MG63 (cell line): ENCODE measurements around the gene LETM1. TPM values are rescaled to one million over a fixed set of nuclear protein-coding genes. Genes with fewer than 3 reads are reported as not detected.

ENCODE experiments used
- DNase-seq: peaks from one replicate; pipeline ENCODE4 v3.0.0-alpha.2; 2020
- H3K27me3 ChIP-seq: fragments of 250-450 bp; sonication (Bioruptor Pico); 2 replicates; pipeline ENCODE4 v1.5.1; 2020; ENCODE audit warnings: mild to moderate bottlenecking, moderate library complexity
- H3K36me3 ChIP-seq: fragments of 250-450 bp; sonication (Bioruptor Pico); 2 replicates; pipeline ENCODE4 v1.5.1; 2020; ENCODE audit warnings: mild to moderate bottlenecking, moderate library complexity
- H3K4me3 ChIP-seq: fragments of 250-450 bp; sonication (Bioruptor Pico); 2 replicates; pipeline ENCODE4 v1.5.1; 2020; ENCODE audit warnings: mild to moderate bottlenecking, moderate library complexity
- H3K9me3 ChIP-seq: fragments of 250-450 bp; sonication (Bioruptor Pico); 2 replicates; pipeline ENCODE4 v1.5.1; 2020; ENCODE audit warnings: mild to moderate bottlenecking, moderate library complexity
- total RNA-seq: library from RNA; depleted of rRNA; stranded (reverse); fragments of >200 nt; shearing (Covaris generic); gene quantifications from 2 replicates; pipeline ENCODE4 v1.2.3, GENCODE V29; 2014; ENCODE audit warnings: low replicate concordance

Gene LETM1
- total RNA-seq, 1 experiment from 2014 or later = 49.4 TPM

DNA sequence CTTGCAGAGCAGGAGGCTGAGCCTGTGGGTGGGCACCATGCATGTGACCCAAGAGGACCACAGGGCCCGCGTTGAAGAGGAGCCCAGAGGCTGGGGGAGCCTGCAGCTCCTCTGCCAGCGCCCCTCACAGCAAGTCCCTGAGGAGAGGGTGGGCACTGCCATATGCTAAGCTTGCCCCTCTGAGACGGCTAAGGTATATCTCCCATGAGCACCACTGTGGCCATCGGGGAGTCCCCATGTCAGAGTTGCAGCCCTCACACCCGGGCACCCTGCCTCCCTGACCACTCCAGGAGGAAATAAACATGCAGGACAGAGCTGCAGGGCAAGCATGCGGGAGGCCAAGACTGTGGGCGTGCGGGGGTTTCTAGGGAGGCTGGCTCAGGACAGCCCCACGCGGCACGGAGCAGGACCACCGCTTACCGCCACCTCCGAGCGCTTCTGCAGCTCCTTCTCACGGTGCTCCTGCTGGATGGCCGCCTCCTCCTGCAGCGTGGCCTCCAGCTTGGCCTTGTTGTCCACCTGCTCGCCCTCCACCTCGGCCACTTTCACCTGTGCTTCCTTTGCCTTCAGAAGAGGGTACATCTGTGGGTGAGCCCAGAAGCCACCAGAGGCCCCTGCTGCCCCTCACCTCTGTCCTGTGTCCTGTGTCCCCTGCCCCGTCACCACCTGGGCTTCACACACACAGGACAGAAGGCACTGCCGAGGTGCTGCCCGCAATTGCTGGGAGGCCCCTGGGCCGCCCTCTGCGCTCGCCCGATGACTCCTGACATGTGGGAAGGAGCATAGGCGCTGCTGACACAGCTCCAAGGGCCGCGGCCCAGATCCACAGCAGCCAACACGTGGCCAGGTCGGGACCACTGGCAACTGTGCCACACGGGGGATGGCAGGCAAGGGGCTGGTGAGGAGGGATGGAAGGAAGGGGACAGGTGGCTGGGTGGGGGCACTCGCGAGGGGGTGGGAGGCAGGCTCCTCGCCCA lies 33.1 kb downstream of the LETM1 start:
- no peak overlapping the region for H3K4me3 ChIP-seq
- H3K9me3 ChIP-seq = no peaks in the 10 kb centered on the region
- DNase-seq = no peak
- no peaks in the 10 kb centered on the region; the same call in 1 of the 2 replicates for H3K36me3 ChIP-seq
- no peaks in the 10 kb centered on the region for H3K27me3 ChIP-seq

DNA sequence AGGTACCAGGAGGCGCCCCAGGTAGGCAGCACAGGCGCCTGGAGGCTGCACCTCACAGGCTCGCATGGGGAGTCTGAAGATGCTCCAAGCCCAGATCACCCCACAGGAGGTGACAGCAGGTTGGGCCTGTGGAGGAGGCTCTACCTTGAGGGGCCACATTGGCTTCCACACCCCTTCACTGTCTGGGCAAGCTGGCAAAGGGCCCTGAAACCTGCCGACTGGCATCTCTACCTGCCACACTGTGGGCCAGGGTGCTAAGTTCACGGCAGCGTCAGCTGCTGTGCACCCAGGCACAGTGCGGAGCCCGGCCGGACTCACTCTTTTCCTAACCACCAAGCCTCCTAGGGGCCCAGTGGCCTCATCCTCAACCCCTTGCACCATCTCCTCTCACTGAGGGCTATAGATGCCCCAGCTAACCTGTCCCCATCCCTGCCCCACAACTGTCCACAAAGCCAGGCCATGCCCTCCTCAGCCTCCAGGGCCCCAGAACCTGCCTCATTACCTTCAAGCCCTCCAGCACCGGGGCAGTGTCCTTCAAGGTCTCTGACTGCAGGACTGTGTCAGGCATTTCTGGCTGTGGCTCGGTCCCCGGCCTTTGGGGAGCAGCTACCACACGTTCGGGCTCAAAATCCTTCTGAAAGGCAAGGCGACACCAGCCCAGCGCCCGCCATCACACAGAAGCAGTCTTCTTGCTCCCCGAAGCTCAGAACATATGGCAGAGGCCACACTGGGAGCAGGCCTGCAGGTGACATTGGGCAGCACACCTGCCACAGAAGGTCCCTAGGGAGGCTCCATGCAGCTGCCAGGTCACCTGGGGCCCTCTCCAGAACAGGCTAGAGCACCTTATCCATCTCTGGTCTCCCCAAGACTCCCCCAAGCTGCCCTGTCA lies 34.0 kb downstream of the LETM1 start:
- H3K27me3 ChIP-seq = no peaks in the 10 kb centered on the region
- H3K9me3 ChIP-seq = no peaks in the 10 kb centered on the region
- DNase-seq = no peak
- no peak overlapping the region for H3K4me3 ChIP-seq
- no peaks in the 10 kb centered on the region; the same call in 1 of the 2 replicates for H3K36me3 ChIP-seq

DNA sequence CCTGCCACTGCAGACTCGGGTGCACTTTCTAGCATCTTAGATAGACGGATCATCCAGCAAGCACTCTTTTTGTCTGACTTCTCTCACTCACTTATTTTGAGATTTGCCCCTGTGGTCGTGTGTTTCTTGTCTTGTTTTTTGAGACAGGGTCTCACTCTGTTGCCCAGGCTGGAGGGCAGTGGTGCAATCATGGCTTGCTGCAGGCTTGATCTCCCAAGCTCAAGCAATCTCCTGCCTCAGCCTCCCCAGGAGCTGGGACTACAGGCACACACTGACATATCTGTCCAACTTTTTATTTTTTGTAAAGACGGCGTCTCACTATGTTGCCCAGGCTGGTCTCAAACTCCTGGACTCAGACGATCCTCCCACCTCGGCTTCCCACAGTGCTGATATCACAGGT lies 36.1 kb downstream of the LETM1 start:
- DNase-seq = no peak
- Histone ChIP-seq H3K4me3 (no peak overlapping the region), H3K27me3 (no peaks in the 10 kb centered on the region), H3K9me3 (no peaks in the 10 kb centered on the region), H3K36me3 (peaks cover 4% of the 10 kb centered on the region; the same call in 1 of the 2 replicates)

DNA sequence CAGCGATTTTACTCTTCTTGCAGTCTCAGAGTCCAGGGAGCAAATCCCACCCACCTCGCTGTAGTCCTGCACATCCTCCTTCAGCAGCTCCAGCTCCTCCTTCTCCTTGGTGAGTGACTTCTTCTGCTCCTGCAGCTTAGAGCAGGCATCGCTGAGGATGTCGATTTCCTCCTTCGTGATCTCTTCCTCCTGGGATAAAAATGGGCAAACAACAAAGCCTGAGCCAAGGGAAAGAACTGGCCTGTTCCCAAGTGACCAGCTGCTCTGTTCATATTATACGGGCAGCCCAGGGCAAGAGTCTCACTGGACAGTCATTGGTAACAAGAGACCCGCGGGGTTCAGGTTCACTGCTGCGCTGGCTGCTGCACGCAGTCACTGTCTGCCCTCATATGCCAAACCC lies 36.7 kb downstream of the LETM1 start:
- DNase-seq = no peak
- Histone ChIP-seq H3K4me3 (no peak overlapping the region), H3K9me3 (no peaks in the 10 kb centered on the region), H3K27me3 (no peaks in the 10 kb centered on the region), H3K36me3 (peaks cover 5% of the 10 kb centered on the region; the same call in 1 of the 2 replicates)

DNA sequence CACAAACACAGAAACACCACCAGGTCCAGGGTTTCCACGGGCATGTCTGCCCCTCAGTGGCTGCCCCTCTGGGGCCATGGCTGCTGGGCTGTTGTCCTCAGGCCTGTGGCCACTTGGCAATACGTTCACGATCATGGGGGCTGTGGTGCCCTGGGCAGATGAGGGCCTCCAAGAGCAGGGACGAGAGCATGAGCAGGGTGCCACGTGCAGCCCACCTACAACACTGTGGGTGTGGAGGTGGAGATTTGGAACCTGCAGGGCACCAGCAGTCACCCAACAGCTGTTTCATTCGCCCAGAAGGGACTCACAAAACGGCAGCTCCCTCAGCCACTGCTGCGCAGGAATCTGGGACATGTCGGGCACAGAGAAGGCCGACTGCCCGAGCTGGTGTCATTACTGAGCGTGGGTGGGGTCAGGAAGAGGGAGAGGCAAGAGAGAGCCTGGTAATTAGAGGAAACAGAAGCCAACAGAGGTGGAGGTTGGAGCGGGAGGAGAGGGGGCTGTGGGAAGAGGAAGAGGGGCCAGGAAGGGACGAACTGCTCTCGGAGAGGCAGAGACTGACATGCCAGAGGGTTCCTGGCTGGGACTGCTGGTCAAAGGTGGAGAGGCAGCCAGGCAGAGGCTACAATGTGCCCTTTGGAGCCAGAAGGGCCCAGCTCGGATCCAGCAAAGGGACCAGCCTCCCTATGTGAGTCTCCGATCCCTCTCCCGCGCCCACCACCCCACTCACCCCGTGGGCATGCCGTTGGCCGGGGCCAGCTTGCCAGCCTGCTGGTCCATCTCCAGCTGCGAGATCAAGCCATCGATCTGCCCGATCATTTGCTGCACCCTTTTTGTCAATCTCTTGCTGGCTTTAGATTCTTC lies 39.7 kb downstream of the LETM1 start:
- H3K4me3 ChIP-seq = no peak overlapping the region
- H3K36me3 ChIP-seq = peaks cover 5% of the 10 kb centered on the region; the same call in 1 of the 2 replicates
- DNase-seq = no peak
- no peaks in the 10 kb centered on the region for H3K27me3 ChIP-seq
- H3K9me3 ChIP-seq = no peaks in the 10 kb centered on the region

DNA sequence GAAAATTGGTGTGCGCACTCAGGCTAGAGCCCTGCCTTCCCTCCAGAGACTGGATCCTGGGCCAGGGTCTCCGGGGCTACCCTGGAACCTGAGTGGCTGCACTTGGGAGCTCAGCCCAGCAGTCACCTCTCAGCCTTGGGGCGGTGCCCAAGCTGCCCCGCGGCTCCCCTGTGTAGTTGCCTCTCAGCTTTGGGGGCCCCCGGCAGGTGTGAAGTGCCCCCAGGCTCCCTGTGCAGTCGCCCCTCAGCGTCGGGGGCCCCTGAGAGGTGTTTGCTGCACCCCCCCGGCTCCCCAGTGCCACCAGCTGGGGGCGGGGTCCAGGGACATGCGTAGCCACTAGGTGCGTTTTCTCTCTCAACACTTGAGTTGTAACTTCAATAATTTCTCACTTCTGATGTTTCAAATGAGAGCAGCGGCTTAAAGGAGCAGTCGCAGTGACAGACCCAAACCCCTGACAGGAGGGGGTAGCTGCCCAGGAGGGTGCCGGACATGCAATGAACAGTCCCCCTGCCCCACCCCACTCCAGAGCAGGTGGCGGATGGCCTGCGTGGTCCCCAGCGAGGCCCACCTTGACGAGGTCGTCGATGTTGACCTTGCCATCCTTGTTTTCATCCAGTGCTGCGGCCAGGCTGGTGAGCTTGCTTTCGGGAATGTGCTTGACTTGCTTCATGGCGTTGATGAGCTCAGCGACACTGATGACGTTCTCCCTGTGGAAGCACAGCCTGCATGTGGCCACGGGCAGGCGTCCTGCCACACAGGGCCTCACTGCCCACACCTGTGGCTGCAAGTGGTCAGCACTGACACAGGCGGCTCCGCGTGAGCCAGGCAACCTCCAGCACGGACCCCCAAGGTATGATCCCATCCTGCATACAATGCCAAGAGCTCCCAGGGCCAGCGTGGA lies 40.6 kb downstream of the LETM1 start:
- Histone ChIP-seq H3K36me3 (peaks cover 5% of the 10 kb centered on the region; the same call in 1 of the 2 replicates), H3K9me3 (no peaks in the 10 kb centered on the region), H3K4me3 (no peak overlapping the region), H3K27me3 (no peaks in the 10 kb centered on the region)
- DNase-seq = no peak

DNA sequence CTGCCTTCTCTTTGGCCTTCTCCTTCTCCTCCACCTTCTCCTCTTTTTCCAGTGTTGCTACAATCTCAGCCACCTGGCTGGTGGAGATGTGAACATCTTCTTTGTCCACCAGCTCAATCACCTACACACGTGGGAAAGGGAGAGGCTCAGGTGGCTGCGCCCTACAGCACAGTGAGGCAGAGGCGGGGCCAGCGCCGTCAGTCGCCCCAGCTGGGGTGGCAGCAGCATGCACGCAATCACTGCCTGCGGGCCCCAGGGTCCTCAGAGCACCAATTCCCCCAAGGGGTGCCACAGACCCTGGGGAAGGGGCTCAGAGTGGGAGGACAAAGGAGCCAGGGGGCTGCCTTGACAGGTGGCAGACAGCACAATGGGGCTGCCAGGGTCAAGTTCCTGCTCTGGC lies 41.5 kb downstream of the LETM1 start:
- Histone ChIP-seq H3K36me3 (peaks cover 5% of the 10 kb centered on the region; the same call in 1 of the 2 replicates), H3K4me3 (no peak overlapping the region), H3K27me3 (no peaks in the 10 kb centered on the region), H3K9me3 (no peaks in the 10 kb centered on the region)
- no peak for DNase-seq

DNA sequence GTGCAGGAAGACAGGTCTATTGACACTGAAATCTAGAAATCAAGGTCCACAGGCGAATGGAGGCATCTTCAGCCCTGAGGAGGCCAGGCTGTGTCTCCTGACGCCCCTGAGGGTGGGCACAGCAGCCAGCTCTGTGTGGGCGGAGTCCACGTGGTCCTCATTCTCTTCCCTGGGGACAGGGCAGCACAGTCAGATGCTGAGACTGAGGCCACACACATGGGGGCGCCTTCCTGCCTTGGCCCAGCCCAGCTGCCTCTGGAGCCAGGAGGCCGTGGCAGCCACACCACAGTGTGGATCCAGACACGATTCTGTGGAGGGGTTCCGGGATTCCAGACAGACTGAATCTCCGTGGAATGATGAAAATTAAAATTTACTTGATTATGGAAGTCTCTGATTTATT lies 42.0 kb downstream of the LETM1 start:
- Histone ChIP-seq H3K4me3 (no peak overlapping the region), H3K36me3 (peaks cover 5% of the 10 kb centered on the region; the same call in 1 of the 2 replicates), H3K9me3 (no peaks in the 10 kb centered on the region), H3K27me3 (no peaks in the 10 kb centered on the region)
- no peak for DNase-seq

DNA sequence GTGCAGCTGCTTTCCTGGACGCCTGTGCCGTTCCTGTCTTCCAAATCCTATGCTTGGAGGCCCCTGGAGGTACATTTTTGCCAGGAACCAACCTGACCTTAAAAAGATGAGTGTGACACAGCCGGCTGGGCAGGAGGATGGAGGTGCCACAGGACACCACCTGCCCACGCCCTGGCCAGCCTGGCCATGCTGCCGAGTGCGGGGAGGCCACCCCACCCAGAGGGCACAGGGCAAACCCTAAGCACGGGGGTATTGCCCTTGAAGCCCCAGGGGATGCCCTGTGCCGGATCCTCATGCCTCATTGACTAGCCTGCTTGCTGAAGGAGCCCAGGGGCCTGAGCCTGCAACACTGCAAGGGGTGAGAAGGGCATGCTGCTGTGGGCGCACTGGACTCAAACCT lies 42.7 kb downstream of the LETM1 start:
- no peaks in the 10 kb centered on the region for H3K9me3 ChIP-seq
- H3K27me3 ChIP-seq = no peaks in the 10 kb centered on the region
- no peak overlapping the region for H3K4me3 ChIP-seq

DNA sequence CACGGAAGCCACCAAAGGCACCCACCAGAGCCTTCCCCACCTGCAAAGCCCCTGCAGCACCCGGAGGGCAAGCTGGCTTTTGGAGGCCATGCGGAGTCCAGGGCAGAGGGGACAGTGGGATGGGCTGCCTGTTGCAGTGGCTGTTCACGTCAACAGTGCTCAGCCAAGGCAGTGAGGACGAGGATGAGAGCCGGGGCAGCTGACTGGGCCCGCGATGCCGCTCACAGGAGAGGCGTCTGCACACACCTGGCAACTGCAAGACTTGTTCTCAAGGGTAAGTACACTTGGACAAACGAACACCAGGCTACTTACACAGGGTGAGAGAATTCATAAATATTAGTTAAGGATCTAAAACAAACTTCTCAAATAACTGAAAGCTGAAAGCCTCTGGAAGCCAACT lies 43.2 kb downstream of the LETM1 start:
- no peaks in the 10 kb centered on the region for H3K27me3 ChIP-seq
- H3K4me3 ChIP-seq = no peak overlapping the region
- H3K9me3 ChIP-seq = no peaks in the 10 kb centered on the region
- peaks cover 5% of the 10 kb centered on the region; the same call in 1 of the 2 replicates for H3K36me3 ChIP-seq
- no peak for DNase-seq

More for the DNA sequence above, 42.7 kb downstream of the LETM1 start:
- peaks cover 5% of the 10 kb centered on the region; the same call in 1 of the 2 replicates for H3K36me3 ChIP-seq
- no peak for DNase-seq

DNA sequence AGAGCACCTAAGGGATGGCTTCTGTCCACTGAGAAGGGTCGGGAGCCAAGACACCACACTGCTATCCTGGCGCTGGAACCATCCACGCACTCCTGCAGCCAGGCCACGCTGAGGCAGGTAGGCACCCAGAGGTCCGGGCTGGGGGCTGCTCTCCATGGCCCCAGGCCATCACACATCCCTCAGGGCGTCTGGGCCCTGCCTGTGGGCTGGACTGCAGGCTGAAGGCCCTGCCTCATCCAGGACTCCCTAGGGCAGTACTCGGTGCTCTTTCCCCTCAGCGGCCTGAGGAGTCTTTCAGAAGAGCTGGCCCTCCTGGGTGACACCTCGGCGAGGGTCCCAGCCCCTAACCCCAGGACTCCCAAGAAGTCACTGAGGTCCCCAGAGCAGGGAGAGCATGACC lies 45.2 kb downstream of the LETM1 start:
- H3K36me3 ChIP-seq = peaks cover 5% of the 10 kb centered on the region; the same call in 1 of the 2 replicates

DNA sequence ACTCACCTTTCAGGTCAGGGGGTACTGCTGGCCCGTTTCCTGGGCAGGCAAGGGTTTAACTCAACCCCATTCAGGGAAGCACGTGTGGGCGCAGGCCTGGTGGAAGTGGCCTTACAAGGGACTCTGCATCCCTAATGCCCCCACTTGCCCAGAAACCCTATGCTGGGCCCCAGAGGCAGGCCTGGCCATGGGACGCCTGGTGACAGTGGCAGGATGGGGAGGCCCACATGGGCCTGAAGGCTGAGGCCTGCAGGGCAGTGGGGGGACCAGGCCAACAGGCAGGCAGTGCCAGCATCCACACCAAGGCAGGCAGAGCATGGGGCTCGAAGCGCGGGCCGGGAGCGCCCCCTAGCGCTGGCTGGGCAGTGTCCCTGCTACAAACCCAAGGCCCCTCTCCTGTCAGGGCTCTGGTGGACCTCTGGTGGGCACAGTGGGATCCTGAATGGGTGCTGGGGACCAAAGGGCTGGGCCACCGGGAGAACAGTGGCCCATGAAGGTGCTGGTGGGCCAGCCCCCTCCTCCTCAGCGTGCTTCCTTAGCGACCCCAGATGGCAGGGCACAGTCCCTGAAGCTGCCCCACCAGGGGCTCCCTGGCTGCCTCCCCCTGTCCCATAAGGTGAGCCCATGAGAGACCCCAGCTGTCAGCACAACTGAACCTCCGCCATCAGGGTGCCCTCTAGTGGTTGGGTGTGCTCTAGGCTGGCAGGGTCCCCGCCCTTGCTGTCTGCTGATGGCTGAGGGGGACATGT lies 46.0 kb downstream of the LETM1 start:
- Histone ChIP-seq H3K4me3 (no peak overlapping the region), H3K27me3 (no peaks in the 10 kb centered on the region)

More for the DNA sequence above, 45.2 kb downstream of the LETM1 start:
- Histone ChIP-seq H3K9me3 (no peaks in the 10 kb centered on the region), H3K27me3 (no peaks in the 10 kb centered on the region), H3K4me3 (no peak overlapping the region)
- DNase-seq = no peak

DNA sequence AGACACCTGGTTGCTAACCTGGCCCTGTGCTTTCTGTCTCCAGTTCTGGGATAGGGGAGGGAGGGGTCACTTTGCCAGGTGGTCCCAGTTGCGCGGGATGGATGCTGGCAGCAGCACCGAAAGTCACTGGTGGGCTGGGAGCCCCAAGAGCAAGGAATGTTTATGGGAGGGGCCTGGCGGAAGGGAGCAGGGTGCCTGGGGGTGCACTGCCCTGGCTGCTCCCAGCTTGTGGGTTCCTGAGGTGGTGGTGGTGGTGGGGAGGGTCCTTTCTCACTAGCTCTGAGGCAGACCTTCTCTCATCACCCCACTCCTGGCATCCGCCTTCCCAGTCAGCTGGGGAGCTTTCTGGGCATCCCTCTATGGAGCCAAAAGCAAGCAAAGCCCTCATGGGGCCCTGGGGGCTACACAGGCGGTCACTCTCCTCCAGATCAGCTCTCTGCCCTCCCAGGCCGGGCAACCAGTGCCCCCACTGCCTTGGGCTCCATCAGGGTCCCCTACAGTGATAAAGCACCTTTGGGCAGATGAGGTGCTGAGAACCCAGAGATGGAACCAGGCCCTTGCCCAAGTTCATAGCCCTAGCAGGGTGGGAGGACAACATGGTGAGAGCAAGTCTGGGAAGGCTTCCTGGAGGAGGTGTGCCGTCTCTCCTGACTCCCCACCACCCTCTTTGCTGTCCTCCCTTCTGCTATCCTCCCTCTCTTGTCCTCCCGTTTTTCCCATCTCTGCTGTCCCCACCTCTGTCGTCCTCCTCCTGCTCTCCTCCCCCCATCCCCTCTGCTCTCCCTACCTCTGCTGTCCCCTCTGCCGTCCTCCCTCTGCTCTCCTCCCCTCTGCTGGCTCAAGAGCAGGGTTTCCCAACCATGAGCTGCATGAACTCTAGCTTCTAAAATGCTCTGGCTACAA lies 46.9 kb downstream of the LETM1 start:
- no peaks in the 10 kb centered on the region for H3K27me3 ChIP-seq
- no peak overlapping the region for H3K4me3 ChIP-seq
- no peaks in the 10 kb centered on the region for H3K9me3 ChIP-seq
- no peaks in the 10 kb centered on the region for H3K36me3 ChIP-seq
- DNase-seq = no peak

More for the DNA sequence above, 46.0 kb downstream of the LETM1 start:
- no peaks in the 10 kb centered on the region for H3K9me3 ChIP-seq
- peak; percentile 40 for DNase-seq
- peaks cover 2% of the 10 kb centered on the region; the same call in 1 of the 2 replicates for H3K36me3 ChIP-seq

DNA sequence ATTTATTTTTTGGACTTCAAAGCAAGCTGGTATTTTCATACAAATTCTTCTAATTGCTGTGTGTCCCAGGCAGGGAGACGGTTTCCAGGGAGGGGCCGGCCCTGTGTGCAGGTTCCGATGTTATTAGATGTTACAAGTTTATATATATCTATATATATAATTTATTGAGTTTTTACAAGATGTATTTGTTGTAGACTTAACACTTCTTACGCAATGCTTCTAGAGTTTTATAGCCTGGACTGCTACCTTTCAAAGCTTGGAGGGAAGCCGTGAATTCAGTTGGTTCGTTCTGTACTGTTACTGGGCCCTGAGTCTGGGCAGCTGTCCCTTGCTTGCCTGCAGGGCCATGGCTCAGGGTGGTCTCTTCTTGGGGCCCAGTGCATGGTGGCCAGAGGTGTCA lies 47.6 kb downstream of the LETM1 start:
- Histone ChIP-seq H3K36me3 (no peaks in the 10 kb centered on the region), H3K27me3 (no peaks in the 10 kb centered on the region), H3K4me3 (no peak overlapping the region), H3K9me3 (no peaks in the 10 kb centered on the region)
- DNase-seq = no peak
